HG02884 (cell line): ENCODE measurements around the gene THTPA.

Experiments used
- ATAC-seq: cut with Tn5 transposase; IDR thresholded peaks from one replicate; pipeline ENCODE4 v1.9.1; 2021; ENCODE audit warnings: mild to moderate bottlenecking, moderate library complexity; ENCODE audit not compliant: unreplicated experiment

Gene THTPA

GRCh38 chr14:23566112-23566777, 10.2 kb downstream of the THTPA start:
- no peak for ATAC-seq

- ATAC-seq = no peak
Measured at GRCh38 chr14:23566778-23567185, 10.7 kb downstream of the THTPA start.

GRCh38 chr14:23567186-23568020, 11.3 kb downstream of the THTPA start, which contains the start of gene AP1G2:
TSS of gene AP1G2 (minus strand) at chr14:23567791. CDS start at chr14:23567314, 477 bp downstream.
- ATAC-seq = peak; percentile 85

GRCh38 chr14:23568021-23568599, 12.0 kb downstream of the THTPA start:
- ATAC-seq = no peak

- ATAC-seq = no peak
Measured at GRCh38 chr14:23568600-23569331, 12.7 kb downstream of the THTPA start.

GRCh38 chr14:23569443-23570151, 13.5 kb downstream of the THTPA start:
- ATAC-seq = no peak

- ATAC-seq = no peak
Measured at GRCh38 chr14:23570806-23571483, 14.9 kb downstream of the THTPA start.

GRCh38 chr14:23571701-23572523, 15.8 kb downstream of the THTPA start:
- no peak for ATAC-seq

GRCh38 chr14:23572524-23572828, 16.4 kb downstream of the THTPA start:
- ATAC-seq = no peak

GRCh38 chr14:23572836-23573235, 16.8 kb downstream of the THTPA start:
- ATAC-seq = no peak

- ATAC-seq = no peak
Measured at GRCh38 chr14:23573384-23574015, 17.4 kb downstream of the THTPA start.

GRCh38 chr14:23577004-23577681, 21.1 kb downstream of the THTPA start:
- ATAC-seq = no peak

GRCh38 chr14:23577710-23578392, 21.8 kb downstream of the THTPA start:
- ATAC-seq = no peak

GRCh38 chr14:23578560-23579310, 22.7 kb downstream of the THTPA start, which contains the start of gene JPH4:
TSS of gene JPH4 (minus strand) at chr14:23578790. CDS start at chr14:23577453, 1,337 bp downstream.
- ATAC-seq = no peak

GRCh38 chr14:23579311-23579630, 23.2 kb downstream of the THTPA start:
- no peak for ATAC-seq

GRCh38 chr14:23579739-23580138, 23.7 kb downstream of the THTPA start:
- ATAC-seq = no peak
